ENCODE data around the gene RTEL1.

The RTEL1 gene

DNA sequence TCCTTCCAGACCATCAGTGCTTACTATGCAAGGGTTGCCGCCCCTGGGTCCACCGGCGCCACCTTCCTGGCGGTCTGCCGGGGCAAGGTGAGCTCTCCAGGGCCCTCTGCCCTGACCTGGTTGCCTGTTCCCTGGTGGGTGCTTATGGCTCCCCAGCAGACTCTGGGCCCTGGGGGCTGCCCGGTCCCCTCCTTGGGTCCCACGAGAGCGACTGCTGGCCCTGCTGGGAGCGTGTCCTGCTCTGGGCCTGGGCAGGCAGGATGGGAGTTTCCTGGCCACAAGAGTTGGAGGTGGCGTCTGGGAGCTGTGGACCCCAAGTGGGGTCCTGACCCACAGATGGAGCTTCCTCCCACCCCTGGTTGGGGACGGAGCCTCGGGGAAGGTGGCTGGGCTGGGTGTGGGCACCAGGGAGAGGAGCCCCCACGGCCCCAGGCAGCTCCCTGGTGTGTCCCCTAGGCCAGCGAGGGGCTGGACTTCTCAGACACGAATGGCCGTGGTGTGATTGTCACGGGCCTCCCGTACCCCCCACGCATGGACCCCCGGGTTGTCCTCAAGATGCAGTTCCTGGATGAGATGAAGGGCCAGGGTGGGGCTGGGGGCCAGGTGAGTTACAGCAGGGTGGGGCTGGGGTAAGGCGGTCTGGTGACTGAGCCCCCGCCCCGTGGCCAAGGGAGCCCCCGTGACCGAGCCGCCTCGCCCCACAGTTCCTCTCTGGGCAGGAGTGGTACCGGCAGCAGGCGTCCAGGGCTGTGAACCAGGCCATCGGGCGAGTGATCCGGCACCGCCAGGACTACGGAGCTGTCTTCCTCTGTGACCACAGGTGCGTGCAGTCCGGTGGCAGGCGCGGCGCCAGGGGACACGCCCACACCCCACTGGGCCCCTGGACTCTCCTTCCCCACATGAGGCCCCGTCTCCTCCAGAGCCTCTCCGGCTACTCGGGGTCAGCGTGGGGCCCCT is 31.2 kb downstream of the RTEL1 start:
- no peak for DNase-seq

DNA sequence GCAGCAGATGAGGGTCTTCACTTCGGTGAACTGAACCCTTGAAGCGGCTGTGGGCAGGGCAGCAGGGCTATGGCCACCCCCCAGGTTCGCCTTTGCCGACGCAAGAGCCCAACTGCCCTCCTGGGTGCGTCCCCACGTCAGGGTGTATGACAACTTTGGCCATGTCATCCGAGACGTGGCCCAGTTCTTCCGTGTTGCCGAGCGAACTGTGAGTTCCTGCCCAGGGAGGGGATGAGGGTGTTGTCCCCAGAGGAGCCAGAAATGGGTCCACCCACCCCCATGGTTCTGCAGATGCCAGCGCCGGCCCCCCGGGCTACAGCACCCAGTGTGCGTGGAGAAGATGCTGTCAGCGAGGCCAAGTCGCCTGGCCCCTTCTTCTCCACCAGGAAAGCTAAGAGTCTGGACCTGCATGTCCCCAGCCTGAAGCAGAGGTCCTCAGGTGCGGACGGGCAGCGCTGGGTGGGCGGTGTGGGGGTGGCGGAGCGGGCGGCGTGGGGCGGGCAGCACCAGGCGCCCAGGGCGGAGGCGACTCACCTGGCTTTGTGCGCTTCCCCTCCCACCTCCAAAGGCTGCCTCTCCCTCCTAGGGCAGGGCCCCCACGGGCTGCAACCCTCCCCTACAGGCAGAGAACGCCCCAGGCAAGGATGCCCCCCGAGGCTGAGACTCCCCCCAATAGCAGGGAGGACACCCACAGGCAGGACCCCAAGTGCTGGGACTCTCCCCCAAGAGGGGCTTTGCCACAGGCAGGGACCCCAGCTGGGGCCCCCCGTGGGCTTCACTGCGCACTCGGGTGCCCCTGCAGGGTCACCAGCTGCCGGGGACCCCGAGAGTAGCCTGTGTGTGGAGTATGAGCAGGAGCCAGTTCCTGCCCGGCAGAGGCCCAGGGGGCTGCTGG is 32.1 kb downstream of the RTEL1 start:
- no peak for DNase-seq

DNA sequence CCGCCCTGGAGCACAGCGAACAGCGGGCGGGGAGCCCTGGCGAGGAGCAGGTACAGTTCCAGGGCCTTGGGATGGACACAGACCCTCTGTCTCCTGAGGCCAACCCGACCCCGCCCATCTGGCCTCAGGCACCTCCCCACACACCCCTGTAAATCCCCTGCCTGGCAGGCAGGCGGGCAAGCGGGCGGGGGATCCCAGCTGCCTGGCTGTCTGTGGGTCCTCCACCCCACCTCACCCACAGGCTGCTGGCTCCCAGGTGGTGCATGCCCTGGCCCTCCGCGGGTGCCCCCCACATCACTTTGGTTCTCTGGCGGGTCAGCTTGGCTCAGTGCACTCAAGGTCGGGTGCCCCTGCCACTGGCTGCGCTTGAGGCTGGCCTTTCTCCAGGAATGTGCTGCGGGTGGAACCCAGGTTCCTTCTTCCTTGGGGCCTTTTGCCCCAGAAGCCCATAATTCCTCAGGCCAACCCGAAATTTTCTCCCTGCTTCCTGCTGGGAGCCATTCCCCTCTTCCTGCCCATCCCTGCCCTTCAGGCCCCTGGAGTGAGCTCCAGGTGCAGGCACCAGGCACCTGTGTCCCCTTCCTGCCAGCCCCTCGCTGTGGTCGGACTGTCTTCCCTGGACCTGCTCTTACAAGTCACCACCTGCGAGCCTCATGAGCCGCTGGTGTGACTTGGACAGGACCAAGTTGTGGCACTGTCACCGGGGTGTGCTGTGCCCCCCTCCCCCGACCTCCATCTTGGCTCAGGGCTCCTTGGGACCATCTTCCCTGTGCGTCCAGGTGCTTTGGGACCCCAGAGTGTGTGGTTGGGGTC is 33.0 kb downstream of the RTEL1 start:
- no peak for DNase-seq

DNA sequence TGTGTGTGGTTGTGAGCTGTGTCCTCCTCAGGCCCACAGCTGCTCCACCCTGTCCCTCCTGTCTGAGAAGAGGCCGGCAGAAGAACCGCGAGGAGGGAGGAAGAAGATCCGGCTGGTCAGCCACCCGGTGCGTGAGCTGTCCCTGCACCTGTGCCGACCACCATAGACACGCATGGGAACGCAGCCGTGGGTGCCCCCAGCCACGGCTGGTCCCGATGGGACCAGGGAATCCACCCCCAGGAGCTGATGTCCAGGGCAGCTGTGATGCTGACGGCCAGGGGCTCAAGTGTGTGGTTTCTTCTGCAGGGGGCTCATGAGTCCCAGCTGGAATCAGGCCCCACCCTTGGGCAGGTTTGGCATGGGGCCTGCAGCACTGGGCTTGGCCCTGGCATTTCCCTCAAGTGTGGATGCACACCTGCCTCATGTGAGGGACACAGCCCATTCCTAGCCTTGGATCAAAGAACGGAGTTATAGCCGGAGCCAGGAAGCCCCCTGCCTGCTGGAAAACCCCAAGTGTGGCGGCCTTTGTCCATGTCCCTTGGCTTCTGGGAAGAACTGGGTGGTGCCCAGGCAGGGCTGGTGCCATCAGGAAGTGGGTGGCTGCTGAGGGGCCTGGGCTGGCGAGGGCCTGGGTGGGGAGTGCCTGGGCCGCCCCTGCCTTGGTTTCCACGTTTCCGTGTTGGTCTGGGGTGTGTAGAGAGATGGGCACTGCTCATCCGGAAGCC is 33.8 kb downstream of the RTEL1 start:
- no peak for DNase-seq

DNA sequence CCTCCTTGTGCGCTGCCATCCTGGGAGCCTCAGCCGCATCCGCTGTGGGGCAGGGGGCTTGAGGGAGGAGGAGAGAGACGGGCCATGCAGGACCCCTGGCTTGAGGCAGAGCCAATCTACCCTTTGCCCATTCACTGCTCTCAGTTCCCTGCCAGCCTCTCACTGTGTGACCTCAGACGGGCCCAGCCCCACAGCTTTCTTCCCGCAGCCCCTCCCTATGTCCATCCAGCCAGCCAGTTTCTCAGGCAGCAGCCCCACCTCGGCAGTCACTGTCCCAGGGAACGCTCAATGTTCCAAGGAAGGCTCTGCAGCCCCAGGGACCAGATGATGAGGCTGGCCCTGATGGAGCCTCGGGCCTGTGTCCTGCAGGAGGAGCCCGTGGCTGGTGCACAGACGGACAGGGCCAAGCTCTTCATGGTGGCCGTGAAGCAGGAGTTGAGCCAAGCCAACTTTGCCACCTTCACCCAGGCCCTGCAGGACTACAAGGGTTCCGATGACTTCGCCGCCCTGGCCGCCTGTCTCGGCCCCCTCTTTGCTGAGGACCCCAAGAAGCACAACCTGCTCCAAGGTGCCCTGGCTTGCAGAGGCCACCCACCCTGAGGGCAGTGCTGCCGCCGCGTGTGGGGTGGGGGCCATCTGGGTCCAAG is 34.4 kb downstream of the RTEL1 start:
- DNase-seq, result no peak

DNA sequence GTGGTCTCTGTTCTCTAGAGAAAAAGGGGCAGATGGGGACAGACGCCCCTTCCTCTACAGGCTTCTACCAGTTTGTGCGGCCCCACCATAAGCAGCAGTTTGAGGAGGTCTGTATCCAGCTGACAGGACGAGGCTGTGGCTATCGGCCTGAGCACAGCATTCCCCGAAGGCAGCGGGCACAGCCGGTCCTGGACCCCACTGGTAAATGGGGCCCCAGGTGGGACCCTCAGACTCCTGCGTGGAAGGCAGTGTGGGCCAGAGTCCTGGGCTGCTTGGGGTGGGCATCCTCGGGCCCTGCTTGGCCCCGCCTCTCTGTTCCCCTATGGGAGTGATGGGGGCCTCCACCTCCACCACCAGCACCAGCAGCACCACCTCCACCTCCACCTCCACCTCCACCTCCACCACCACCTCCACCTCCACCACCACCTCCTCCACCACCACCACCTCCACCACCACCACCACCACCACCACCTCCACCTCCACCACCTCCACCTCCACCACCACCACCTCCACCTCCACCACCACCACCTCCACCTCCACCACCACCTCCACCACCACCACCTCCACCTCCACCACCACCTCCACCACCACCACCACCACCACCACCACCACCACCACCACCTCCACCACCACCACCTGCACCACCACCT is 35.1 kb downstream of the RTEL1 start:
- no peak for DNase-seq

DNA sequence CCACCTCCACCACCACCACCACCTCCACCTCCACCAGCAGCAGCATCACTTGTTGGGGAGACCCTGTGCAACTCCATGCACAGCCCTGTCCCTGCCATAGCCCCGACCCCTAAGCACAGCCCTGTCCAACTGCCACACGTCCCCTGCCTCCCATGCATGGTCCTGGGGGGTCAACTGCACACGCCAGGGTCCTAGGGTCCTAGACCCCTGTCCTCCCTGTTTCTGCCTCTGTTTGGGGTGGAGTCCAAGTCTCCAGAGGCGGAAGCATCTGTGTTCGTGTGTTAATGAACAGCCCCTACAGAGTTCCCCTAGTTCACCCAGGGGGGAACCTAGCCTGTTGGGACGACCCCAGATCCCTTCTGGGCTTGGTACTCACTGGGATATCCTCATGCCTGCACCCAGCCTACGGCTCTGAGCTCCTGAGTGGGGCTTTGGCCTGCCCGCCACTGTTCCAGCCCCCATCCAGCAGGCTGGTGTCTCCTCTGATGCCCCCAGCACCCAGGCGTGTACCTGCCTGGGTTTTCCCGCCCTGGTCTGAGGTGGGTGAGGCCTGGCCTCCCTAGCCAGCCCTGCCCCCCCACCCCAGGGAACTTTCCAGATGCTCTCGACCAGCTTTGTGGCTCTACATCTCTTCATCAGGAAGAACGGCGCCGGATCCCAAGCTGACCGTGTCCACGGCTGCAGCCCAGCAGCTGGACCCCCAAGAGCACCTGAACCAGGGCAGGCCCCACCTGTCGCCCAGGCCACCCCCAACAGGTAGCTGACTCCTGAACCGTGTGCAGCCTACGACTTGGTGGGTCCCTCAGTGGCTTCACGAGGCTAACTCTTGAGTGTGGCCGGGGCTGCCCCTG is 35.8 kb downstream of the RTEL1 start:
- no peak for DNase-seq

DNA sequence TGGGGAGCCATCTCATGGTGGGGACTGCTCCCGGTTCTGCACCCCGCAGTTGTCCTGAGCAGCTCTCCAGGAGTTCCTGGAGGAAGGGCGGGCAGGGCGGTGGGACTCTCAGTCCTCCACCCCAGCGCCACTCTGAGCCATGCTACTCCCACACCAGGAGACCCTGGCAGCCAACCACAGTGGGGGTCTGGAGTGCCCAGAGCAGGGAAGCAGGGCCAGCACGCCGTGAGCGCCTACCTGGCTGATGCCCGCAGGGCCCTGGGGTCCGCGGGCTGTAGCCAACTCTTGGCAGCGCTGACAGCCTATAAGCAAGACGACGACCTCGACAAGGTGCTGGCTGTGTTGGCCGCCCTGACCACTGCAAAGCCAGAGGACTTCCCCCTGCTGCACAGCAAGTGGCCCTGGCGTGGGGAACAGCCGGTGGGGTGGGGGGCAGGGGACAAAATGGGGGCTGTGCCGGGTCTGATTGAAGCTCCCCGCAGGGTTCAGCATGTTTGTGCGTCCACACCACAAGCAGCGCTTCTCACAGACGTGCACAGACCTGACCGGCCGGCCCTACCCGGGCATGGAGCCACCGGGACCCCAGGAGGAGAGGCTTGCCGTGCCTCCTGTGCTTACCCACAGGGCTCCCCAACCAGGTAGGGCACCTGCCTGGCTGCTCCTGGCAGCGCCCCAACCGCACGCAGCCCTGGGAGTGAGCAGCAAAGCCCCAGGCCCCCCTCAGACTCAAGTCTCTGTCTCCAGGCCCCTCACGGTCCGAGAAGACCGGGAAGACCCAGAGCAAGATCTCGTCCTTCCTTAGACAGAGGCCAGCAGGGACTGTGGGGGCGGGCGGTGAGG is 36.7 kb downstream of the RTEL1 start:
- DNase-seq, result no peak

DNA sequence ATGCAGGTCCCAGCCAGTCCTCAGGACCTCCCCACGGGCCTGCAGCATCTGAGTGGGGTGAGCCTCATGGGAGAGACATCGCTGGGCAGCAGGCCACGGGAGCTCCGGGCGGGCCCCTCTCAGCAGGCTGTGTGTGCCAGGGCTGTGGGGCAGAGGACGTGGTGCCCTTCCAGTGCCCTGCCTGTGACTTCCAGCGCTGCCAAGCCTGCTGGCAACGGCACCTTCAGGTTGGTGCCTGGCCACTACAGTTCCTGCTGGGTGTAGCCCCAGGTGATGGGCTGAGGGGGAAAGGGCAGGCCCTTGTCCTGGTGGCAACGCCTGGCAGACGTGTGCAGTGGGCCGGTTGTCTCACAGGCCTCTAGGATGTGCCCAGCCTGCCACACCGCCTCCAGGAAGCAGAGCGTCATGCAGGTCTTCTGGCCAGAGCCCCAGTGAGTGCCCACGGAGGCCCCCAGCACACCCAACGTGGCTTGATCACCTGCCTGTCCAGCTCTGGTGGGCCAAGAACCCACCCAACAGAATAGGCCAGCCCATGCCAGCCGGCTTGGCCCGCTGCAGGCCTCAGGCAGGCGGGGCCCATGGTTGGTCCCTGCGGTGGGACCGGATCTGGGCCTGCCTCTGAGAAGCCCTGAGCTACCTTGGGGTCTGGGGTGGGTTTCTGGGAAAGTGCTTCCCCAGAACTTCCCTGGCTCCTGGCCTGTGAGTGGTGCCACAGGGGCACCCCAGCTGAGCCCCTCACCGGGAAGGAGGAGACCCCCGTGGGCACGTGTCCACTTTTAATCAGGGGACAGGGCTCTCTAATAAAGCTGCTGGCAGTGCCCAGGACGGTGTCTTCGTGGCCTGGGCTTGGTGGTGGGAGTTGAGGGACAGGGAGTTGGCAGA is 37.6 kb downstream of the RTEL1 start:
- DNase-seq, result no peak

DNA sequence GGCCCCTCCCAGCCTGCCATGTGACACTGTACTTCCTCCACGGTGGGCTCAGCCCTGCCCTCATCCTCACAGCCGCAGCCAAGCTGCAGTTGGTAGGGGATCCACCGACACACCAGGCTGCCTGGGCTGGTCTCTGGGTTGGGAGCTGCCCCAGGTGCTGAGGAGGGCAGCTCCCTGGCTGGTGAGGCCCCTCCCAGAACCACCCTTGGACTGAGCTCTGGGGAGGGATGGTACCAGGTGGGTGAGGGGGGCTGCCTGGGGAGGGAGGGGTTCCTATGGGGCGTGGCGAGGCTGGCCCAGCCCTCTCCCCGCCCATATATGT is 38.2 kb downstream of the RTEL1 start:
- no peak for DNase-seq

DNA sequence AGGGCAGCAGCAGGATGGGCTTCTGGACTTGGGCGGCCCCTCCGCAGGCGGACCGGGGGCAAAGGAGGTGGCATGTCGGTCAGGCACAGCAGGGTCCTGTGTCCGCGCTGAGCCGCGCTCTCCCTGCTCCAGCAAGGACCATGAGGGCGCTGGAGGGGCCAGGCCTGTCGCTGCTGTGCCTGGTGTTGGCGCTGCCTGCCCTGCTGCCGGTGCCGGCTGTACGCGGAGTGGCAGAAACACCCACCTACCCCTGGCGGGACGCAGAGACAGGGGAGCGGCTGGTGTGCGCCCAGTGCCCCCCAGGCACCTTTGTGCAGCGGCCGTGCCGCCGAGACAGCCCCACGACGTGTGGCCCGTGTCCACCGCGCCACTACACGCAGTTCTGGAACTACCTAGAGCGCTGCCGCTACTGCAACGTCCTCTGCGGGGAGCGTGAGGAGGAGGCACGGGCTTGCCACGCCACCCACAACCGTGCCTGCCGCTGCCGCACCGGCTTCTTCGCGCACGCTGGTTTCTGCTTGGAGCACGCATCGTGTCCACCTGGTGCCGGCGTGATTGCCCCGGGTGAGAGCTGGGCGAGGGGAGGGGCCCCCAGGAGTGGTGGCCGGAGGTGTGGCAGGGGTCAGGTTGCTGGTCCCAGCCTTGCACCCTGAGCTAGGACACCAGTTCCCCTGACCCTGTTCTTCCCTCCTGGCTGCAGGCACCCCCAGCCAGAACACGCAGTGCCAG is 38.7 kb downstream of the RTEL1 start, which contains the start of gene TNFRSF6B:
Gene TNFRSF6B, plus strand, starts transcription at position 25 of the 729 bp plus-strand sequence. Its CDS starts 116 bp downstream, at position 141.
- DNase-seq, result peak; percentile 68

DNA sequence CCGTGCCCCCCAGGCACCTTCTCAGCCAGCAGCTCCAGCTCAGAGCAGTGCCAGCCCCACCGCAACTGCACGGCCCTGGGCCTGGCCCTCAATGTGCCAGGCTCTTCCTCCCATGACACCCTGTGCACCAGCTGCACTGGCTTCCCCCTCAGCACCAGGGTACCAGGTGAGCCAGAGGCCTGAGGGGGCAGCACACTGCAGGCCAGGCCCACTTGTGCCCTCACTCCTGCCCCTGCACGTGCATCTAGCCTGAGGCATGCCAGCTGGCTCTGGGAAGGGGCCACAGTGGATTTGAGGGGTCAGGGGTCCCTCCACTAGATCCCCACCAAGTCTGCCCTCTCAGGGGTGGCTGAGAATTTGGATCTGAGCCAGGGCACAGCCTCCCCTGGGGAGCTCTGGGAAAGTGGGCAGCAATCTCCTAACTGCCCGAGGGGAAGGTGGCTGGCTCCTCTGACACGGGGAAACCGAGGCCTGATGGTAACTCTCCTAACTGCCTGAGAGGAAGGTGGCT is 39.3 kb downstream of the RTEL1 start:
- no peak for DNase-seq

DNA sequence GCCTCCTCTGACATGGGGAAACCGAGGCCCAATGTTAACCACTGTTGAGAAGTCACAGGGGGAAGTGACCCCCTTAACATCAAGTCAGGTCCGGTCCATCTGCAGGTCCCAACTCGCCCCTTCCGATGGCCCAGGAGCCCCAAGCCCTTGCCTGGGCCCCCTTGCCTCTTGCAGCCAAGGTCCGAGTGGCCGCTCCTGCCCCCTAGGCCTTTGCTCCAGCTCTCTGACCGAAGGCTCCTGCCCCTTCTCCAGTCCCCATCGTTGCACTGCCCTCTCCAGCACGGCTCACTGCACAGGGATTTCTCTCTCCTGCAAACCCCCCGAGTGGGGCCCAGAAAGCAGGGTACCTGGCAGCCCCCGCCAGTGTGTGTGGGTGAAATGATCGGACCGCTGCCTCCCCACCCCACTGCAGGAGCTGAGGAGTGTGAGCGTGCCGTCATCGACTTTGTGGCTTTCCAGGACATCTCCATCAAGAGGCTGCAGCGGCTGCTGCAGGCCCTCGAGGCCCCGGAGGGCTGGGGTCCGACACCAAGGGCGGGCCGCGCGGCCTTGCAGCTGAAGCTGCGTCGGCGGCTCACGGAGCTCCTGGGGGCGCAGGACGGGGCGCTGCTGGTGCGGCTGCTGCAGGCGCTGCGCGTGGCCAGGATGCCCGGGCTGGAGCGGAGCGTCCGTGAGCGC is 39.9 kb downstream of the RTEL1 start:
- DNase-seq, result no peak

DNA sequence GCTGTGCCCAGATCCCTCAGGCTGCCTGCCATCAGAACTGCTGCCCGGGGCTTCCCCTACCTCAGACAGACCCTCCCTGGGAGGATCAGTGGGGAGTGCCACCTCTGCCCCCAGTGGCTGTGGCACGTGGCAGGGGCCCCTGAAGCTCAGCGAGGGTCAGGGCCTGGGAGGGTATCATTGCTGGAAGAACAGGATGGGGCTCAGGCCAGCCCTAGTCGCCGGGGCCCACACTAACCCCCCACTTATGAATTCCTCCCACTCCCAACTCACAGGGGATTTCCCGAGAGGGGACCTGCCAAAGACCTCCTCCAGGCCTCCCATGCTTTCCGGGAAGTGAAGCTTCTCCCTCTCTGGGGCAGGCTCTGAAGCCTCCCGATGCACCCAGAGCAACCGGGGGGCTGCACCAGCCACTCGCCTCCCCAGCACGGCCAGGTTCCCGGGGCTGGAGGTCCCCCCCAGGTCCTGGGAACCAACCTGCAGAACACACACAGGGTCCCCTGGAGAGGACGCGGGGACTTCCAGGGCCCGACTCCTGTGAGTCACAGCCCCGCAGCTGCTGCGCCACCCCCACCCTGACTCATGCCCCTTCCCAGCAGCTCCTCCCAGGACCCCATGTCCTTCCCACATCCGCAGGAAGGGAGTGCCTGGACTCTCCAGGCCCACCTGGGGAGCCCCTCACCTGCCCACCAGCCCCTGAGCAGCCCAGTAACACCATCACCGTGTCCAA is 40.8 kb downstream of the RTEL1 start:
- no peak for DNase-seq

DNA sequence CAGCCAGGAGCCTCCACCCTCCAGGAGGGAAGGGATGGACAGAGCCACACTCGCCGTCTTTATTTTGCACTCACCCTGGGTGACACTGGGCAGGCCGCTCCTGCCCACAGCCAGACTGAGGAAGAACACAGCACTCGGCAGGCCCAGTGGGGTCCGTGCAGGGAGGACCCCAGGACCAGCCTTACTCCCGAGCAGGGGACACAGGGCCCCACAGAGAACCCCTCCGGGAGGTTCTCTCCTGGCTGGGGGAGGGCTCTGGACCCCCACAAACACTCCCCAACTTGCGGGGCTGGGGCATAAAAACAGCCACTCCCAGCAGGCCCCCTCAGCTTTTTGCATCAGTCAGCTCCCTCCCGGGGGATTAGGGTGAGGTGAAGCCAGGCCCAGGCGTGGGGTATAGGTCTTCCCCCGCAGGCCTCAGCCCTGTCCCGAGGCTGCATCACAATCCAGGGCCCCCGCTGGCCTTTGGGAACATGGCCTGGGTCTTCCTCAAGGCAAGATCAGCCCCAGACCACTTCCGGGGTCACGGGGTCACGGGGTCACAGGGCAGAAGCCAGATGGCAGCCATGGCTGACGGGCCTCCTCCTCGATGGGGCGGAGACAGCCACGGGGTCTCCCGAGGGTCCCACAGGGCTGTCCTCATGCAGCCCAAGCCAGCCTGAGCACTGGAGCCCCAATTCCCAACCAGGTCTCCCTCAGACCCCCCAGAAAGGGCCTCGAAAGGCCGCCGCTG is 41.5 kb downstream of the RTEL1 start:
- no peak for DNase-seq

Measured in right kidney (tissue), 1 donor.